NK-92 treated with Interleukin-12 subunit alpha and Interleukin-12 subunit beta, amount 100 ng/mL, for 24 hours (cell line): ENCODE results near the gene SYVN1.

ENCODE experiments used
- DNase-seq: peaks from one replicate; lab custom pipeline; 2025; lab: John Stamatoyannopoulos, UW

SYVN1 gene

DNA sequence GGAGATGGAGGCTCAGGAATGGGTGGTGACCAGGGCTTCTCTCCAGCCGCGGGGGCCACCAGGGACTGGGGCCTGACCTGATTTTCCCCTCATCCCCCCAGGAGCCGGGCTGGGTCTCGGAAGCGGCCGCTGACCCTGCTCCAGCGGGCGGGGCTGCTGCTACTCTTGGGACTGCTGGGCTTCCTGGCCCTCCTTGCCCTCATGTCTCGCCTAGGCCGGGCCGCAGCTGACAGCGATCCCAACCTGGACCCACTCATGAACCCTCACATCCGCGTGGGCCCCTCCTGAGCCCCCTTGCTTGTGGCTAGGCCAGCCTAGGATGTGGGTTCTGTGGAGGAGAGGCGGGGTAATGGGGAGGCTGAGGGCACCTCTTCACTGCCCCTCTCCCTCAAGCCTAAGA is 46.5 kb downstream of the SYVN1 start:
- DNase-seq = no peak

DNA sequence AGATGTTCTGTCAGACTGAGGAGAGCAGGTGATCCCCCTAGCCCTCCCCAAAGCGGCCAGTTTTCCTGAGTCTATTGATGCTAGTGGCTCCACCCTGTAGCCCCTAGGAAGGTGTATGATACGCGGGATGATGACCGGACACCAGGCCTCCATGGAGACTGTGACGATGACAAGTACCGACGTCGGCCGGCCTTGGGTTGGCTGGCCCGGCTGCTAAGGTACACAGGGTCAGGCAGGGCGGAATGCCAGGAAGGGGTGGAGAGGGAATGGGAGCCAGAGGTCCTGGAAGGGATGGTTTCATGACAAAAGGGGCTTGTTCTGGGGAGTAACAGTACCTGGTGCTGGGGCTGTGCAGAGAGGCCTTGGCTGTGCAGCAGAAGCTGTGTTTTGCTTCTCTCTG is 47.1 kb downstream of the SYVN1 start:
- DNase-seq = no peak

DNA sequence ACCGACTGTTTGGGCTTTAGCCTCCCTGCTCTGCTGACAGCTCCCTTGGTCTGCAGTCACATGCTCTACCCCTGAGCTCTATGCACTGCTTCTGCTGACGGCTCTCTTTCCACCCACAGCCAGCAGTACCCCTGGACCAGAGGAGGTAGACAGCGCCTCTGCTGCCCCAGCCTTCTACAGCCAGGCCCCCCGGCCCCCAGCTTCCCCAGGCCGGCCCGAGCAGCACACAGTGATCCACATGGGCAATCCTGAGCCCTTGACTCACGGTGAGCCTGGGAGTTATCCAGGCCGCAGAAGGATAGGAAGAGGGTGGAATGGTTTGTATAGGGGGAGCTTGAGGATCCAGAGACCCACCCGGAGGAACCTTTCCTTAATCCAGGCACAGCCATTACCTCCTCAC is 47.5 kb downstream of the SYVN1 start:
- DNase-seq = no peak

DNA sequence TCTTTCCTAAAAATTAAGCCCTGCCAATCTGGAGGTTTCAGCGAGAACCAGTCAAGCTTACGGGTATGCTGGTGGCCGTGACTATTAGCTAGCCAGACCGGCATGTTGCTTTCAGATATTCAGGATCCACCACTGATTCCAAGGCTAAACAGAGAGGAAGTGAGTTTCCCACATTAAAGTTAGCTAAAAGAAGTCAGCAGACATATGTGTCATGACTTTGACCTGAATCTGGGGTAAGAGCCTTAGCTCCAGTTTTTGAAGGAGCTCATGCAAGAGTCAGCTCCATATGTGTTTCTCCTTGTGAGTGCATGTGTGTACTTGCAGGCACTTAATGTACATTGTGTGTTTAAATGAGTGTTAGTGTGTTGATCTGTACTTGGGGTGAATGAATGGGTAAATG is 48.9 kb downstream of the SYVN1 start:
- DNase-seq = no peak

DNA sequence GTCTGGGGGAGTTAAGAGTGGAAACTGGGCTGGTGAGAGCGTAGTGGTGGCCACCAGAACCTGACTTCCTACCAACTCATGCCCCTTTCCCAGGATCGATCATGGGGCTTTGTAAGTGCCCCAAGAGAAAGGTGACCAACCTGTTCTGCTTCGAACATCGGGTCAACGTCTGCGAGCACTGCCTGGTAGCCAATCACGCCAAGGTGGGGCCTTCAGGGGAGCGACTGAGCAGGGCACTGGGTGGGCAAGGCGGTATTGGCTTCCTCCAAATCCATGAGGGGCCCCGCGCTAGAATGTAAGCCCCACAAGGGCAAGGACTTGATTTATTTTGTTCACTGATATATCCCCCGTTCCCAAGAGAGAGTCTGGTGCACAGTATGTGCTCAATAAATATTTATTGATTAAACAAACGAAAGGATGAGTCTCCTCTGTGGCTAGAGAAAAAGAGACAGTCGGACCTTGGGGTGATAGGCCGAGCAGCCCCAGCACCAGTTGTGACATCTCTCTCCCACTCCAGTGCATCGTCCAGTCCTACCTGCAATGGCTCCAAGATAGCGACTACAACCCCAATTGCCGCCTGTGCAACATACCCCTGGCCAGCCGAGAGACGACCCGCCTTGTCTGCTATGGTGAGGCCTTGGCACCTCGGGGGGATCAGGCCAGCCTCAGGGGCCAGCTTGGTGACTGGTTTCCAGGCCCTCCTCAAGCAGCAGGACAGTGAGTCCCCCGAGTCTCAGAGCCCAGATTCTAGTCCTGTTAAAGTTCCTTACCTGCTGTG is 49.5 kb downstream of the SYVN1 start:
- DNase-seq = no peak

DNA sequence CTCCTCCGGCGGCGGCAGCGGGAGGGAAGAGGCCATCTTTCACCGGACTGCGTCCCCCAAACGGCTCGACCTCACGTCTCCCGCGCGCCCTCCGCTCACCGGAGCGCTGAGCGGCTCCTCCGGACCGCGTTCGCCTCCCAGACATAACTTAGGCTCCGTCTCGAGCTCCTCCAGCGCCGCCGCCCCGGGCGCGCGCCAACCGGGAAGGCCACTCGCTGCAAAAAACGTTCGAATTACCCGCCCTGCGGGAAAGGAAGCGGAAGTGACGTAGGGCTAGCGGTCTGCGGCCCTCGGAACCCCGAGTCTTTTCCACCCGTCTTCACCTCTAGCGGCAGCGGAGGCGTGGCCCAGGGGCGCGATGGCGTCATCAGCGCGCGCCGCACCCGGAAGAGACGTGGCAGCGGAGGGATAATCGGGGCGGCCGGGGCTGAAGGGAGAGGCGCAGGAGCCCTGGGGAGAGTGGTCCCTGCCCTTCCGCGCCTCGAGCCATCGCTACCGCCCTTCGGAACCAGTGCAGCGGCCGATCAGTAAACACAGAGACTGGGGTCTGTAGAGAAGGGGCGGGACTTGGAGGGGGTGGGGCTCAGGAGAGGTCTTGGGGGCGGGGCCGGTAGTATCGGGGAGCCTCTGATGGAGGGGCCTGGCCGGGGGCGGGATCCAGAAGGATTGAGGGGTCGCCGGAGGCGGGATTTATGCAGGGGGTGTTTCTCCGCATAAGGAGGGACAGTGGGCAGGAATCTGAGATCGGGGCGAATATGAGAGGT is 50.3 kb downstream of the SYVN1 start, which contains the start of the genes CDCA5 and ZFPL1:
CDCA5 (minus strand) TSS at position 207 of the 764 bp plus-strand sequence; CDS start at position 145, 62 bp downstream.
ZFPL1 (plus strand) TSS at position 389 of the 764 bp plus-strand sequence. CDS start 477 bp downstream, outside the sequence.
- peak; percentile 91 for DNase-seq

DNA sequence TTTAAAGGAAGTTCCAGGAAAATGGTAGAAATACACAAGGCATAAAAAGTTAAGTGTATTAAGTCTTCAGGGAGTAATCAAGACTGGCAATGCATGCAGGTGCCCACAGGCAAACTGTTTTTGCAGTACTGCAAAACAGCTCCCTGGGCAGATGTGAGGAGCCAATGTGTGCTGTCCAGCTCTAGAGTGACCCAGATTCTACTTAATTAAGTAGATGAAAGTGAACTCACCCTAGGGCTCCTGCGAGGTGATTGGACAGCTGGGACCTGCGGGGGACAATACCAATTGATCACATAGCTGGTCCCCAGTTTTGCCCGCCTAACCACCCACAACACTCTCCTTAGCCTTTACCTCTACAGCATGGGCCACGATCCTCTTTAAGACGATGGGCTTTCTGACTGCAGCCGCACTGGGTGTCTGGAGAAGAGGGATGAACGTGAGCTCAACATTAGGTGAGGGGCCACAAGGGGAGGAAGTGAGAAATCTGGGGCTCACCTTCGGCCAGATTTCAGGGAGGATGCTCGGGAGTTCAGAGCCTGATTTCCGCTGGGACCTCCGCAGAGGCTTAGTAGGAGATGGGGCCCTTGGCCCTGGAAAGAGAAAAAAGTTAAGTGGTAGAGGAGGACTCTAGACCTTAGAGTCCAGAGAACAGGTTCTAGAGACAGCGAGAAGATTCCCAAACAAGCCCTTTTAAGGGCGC is 51.0 kb downstream of the SYVN1 start:
- DNase-seq = no peak

DNA sequence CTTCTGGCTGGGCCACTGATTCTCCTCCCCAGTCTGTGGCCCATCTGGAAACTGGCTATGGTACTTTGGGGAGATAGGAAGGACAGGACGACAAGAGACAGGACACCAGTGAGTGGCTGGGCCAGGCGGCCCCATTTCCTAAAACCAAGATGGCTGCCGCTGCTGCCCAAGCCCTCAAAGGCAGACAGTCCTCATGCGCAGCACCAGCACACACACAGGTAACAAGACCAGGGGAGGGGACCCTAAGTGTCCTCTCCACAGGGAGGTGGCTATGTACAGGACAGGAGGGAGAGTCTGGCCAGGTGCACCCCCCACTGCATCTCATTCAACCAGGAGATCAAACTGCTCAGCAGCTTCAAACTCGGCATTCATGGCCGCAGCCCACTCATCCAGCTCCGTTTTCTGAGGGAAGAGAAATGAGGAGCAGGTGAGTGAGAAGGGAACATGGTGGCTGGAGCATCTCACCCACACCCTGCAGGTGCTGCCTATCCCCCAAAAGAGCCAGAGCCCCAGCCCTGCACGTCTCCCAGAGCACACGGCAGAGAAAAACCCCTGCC is 55.5 kb downstream of the SYVN1 start:
- DNase-seq = no peak

DNA sequence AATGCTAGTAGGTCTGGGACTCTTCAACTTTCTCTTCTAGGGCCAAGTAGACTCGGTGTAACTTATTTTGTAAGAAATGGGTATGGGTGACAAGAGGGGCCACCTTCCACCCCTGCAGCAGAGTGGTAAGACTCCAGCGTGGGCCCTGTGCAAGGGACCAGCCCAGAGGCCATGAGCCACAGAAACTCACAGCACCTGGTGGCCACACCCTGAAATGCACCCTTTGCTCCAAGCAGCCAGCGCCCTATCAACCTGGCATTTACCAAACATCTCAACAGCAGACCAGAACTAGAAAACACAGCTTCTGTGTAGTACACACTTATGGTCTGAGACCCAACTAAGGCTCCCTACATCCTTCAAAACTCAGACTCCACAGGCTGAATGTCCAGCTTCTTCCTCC is 56.2 kb downstream of the SYVN1 start:
- DNase-seq = peak; percentile 30

DNA sequence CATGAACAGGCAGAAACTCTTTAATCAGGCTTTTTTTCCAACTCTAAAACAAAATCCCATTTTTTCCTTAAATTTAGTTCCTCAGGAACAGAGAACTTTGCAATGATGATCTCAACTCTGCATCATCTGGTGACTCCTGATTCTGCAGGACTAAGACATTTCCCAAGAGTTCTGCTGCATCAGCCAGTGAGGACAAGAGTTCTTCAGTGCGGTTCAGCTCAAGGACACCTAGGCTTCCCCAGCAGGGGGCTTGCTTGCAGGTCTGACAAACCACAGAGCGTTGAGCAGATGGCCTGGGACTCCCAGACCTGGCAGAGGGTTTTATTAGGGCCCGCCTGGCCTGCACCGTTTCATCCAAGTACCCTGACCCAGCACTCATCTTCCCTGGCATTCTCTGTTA is 56.9 kb downstream of the SYVN1 start:
- DNase-seq = no peak
